ENCODE results near the gene GPATCH2.

Gene GPATCH2

GRCh38 chr1:217577336-217577735 is 53.6 kb downstream of the GPATCH2 start:
- DNase-seq (ENCODE audit: low read depth) = no peak

- no peak for DNase-seq (ENCODE audit: low read depth)
Measured at GRCh38 chr1:217574265-217574949, 56.5 kb downstream of the GPATCH2 start.

GRCh38 chr1:217569021-217569420 is 61.9 kb downstream of the GPATCH2 start:
- no peak for DNase-seq (ENCODE audit: low read depth)

- no peak for DNase-seq (ENCODE audit: low read depth)
Measured at GRCh38 chr1:217568200-217568599, 62.7 kb downstream of the GPATCH2 start.

GRCh38 chr1:217564833-217565232 is 66.1 kb downstream of the GPATCH2 start:
- no peak for DNase-seq (ENCODE audit: low read depth)

- no peak for DNase-seq (ENCODE audit: low read depth)
Measured at GRCh38 chr1:217564207-217564606, 66.7 kb downstream of the GPATCH2 start.

- no peak for DNase-seq (ENCODE audit: low read depth)
Measured at GRCh38 chr1:217563179-217563578, 67.7 kb downstream of the GPATCH2 start.

- no peak for DNase-seq (ENCODE audit: low read depth)
Measured at GRCh38 chr1:217562229-217562878, 68.5 kb downstream of the GPATCH2 start.

- no peak for DNase-seq (ENCODE audit: low read depth)
Measured at GRCh38 chr1:217561446-217561845, 69.4 kb downstream of the GPATCH2 start.

- DNase-seq (ENCODE audit: low read depth) = no peak
Measured at GRCh38 chr1:217554849-217555248, 76.0 kb downstream of the GPATCH2 start.

GRCh38 chr1:217553949-217554509 is 76.9 kb downstream of the GPATCH2 start:
- no peak for DNase-seq (ENCODE audit: low read depth)

- no peak for DNase-seq (ENCODE audit: low read depth)
Measured at GRCh38 chr1:217552339-217552951, 78.4 kb downstream of the GPATCH2 start.

- DNase-seq (ENCODE audit: low read depth) = no peak
Measured at GRCh38 chr1:217542837-217543236, 88.1 kb downstream of the GPATCH2 start.

- DNase-seq (ENCODE audit: low read depth) = no peak
Measured at GRCh38 chr1:217542136-217542777, 88.6 kb downstream of the GPATCH2 start.

GRCh38 chr1:217540321-217540720 is 90.6 kb downstream of the GPATCH2 start:
- no peak for DNase-seq (ENCODE audit: low read depth)

GRCh38 chr1:217539510-217539909 is 91.4 kb downstream of the GPATCH2 start:
- no peak for DNase-seq (ENCODE audit: low read depth)

GRCh38 chr1:217535601-217536377 is 95.1 kb downstream of the GPATCH2 start:
- no peak for DNase-seq (ENCODE audit: low read depth)

GRCh38 chr1:217534566-217534965 is 96.3 kb downstream of the GPATCH2 start:
- DNase-seq (ENCODE audit: low read depth) = no peak

- no peak for DNase-seq (ENCODE audit: low read depth)
Measured at GRCh38 chr1:217528271-217528670, 102.6 kb downstream of the GPATCH2 start.

- DNase-seq (ENCODE audit: low read depth) = no peak
Measured at GRCh38 chr1:217527151-217527550, 103.7 kb downstream of the GPATCH2 start.

- no peak for DNase-seq (ENCODE audit: low read depth)
Measured at GRCh38 chr1:217526636-217527035, 104.3 kb downstream of the GPATCH2 start.
